ENCODE results near the gene UPF2. TPM values are rescaled to one million over a fixed set of nuclear protein-coding genes. Genes with fewer than 3 reads are reported as not detected.

UPF2 gene
- total RNA-seq, 3 donors from 2014 or later (not counting 1 experiment from before 2014, with no cell fraction given) = 29.3 to 33.2 (median 30.1) TPM

DNA sequence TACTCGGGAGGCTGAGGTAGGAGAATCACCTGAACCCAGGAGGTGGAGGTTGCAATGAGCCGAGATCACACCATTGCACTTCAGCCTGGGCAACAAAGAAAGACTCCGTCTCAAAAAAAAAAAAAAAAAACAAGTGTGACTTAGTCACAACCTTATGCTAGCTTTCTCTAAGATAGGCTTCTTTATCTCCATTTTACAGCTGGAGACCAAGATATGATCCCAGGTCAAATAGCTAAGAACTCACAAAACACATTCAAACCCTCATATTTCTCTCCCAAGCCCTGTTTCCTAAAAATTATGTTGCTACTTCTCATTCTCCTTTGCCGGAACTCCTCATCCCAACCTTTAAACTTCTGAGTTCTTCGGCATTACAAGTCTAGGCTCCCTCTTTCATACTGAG, 13.1 kb upstream of the UPF2 start:
- Histone ChIP-seq H3K27me3 (ENCODE audit: control insufficient read depth, insufficient read depth, low read length) (no peaks in the 10 kb centered on the region), H3K36me3 (ENCODE audit: control insufficient read depth, insufficient read depth, low read length) (no peaks in the 10 kb centered on the region), H3K4me3 (ENCODE audit: low read length) (no peak overlapping the region), H3K27ac (ENCODE audit: low read length) (no peak overlapping the region), H3K4me1 (ENCODE audit: control insufficient read depth, insufficient read depth, low read length) (peaks cover 14% of the 10 kb centered on the region), H3K9me3 (ENCODE audit: control insufficient read depth, insufficient read depth, low read length) (no peaks in the 10 kb centered on the region)
- Mint-ChIP-seq H3K27me3 (ENCODE audit: low read depth in 2 of 2) (no peaks in the 10 kb centered on the region), H3K36me3 (no peaks in the 10 kb centered on the region), H3K9me3 (no peaks in the 10 kb centered on the region), H3K27ac (no peak overlapping the region), H3K4me3 (no peak overlapping the region), H3K4me1 (no peaks in the 10 kb centered on the region)
- intact Hi-C loops (cut with micrococcal nuclease) = no loop called here
- DNase-seq (no peak), ATAC-seq (no peak)
- TF ChIP-seq, protein P1, sequence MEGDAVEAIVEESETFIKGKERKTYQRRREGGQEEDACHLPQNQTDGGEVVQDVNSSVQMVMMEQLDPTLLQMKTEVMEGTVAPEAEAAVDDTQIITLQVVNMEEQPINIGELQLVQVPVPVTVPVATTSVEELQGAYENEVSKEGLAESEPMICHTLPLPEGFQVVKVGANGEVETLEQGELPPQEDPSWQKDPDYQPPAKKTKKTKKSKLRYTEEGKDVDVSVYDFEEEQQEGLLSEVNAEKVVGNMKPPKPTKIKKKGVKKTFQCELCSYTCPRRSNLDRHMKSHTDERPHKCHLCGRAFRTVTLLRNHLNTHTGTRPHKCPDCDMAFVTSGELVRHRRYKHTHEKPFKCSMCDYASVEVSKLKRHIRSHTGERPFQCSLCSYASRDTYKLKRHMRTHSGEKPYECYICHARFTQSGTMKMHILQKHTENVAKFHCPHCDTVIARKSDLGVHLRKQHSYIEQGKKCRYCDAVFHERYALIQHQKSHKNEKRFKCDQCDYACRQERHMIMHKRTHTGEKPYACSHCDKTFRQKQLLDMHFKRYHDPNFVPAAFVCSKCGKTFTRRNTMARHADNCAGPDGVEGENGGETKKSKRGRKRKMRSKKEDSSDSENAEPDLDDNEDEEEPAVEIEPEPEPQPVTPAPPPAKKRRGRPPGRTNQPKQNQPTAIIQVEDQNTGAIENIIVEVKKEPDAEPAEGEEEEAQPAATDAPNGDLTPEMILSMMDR (IDR thresholded peaks at IDR 0.05) = no peak
- 91% methylated on average over 5 of the region's 5 CpGs for WGBS (ENCODE audit: insufficient coverage)

DNA sequence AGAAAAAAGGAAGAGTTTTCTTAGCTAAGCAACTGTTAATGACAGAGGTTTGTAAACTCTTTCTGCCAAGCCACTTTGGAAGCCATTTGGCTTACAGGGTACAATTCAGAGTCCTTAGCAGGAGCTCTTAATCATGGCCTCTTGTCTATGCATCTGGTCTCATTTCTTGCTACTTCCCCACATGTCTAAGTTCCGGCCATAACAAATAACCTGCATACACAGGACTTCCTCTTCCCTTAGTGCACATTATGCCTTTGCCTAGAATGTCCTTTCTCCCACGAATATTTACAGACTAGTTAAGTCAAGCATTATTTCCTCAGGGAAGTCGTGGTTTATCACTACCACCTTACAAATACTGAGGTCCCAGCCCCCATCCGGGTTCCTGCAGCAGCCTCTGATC, 8.6 kb upstream of the UPF2 start:
- Mint-ChIP-seq H3K4me3 (no peak overlapping the region), H3K4me1 (no peaks in the 10 kb centered on the region), H3K27ac (no peak overlapping the region), H3K36me3 (no peaks in the 10 kb centered on the region), H3K9me3 (no peaks in the 10 kb centered on the region), H3K27me3 (ENCODE audit: low read depth in 2 of 2) (no peaks in the 10 kb centered on the region)
- Histone ChIP-seq H3K4me3 (ENCODE audit: low read length) (no peak overlapping the region), H3K36me3 (ENCODE audit: control insufficient read depth, insufficient read depth, low read length) (no peaks in the 10 kb centered on the region), H3K9me3 (ENCODE audit: control insufficient read depth, insufficient read depth, low read length) (no peaks in the 10 kb centered on the region), H3K27ac (ENCODE audit: low read length) (no peak overlapping the region), H3K27me3 (ENCODE audit: control insufficient read depth, insufficient read depth, low read length) (no peaks in the 10 kb centered on the region), H3K4me1 (ENCODE audit: control insufficient read depth, insufficient read depth, low read length) (peaks cover 14% of the 10 kb centered on the region)
- WGBS (ENCODE audit: insufficient coverage) = 21% methylated on average over 4 of the region's 4 CpGs
- DNase-seq = no peak
- intact Hi-C loops (cut with micrococcal nuclease) = no loop called here
- no peak for ATAC-seq
- TF ChIP-seq, protein P1 (IDR thresholded peaks at IDR 0.05) = no peak

DNA sequence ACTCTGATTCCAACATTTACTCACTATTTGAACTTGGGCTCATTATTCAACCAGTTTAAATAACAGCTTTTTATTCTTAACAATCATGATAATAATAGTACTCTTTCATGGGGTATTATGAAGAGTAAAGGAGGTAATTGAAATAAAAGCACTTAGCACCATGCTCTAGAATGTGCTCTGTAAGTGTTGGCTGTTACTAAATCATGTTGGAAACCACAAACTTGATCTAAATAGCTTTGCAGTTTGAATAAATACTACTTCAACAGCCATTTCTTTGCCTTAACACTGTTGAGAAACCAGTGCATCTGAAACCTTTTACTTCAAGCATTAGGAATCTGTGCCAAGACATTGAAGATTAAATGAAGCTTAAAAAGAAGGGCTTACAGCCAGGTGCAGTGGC, 7.9 kb upstream of the UPF2 start:
- H3K27ac Mint-ChIP-seq = no peak overlapping the region
- no peak overlapping the region for H3K4me3 Mint-ChIP-seq
- intact Hi-C loops (cut with micrococcal nuclease) = no loop called here
- TF ChIP-seq, protein P1 (IDR thresholded peaks at IDR 0.05) = no peak
- peaks cover 14% of the 10 kb centered on the region for H3K4me1 ChIP-seq (ENCODE audit: control insufficient read depth, insufficient read depth, low read length)
- H3K4me3 ChIP-seq (ENCODE audit: low read length) = no peak overlapping the region
- no peaks in the 10 kb centered on the region for H3K4me1 Mint-ChIP-seq
- no peaks in the 10 kb centered on the region for H3K9me3 ChIP-seq (ENCODE audit: control insufficient read depth, insufficient read depth, low read length)
- ATAC-seq = no peak
- H3K36me3 ChIP-seq (ENCODE audit: control insufficient read depth, insufficient read depth, low read length) = no peaks in the 10 kb centered on the region
- no peak overlapping the region for H3K27ac ChIP-seq (ENCODE audit: low read length)
- no peak for DNase-seq
- H3K9me3 Mint-ChIP-seq = no peaks in the 10 kb centered on the region
- no peaks in the 10 kb centered on the region for H3K27me3 ChIP-seq (ENCODE audit: control insufficient read depth, insufficient read depth, low read length)
- no peaks in the 10 kb centered on the region for H3K27me3 Mint-ChIP-seq (ENCODE audit: low read depth in 2 of 2)
- H3K36me3 Mint-ChIP-seq = no peaks in the 10 kb centered on the region

DNA sequence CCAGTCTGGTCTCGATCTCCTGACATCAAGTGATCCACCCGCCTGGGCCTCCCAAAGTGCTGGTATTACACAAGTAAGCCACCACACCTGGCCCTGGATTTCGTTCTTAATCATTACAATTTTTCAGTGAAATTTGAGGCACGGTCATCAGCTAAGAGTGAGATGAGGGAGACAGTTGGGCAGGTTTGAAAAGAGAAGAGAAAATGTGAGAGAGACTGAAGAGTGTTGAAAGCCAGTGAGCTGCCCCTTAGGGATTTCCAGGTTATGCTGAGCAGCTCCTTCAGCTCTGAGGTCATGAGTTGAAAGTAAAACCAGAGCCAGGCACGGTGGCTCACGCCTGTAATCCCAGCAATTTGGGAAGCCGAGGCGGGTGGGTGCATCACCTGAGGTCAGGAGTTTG, 5.9 kb upstream of the UPF2 start:
- H3K4me3 Mint-ChIP-seq = no peak overlapping the region
- no peaks in the 10 kb centered on the region for H3K27me3 ChIP-seq (ENCODE audit: control insufficient read depth, insufficient read depth, low read length)
- no peak overlapping the region for H3K4me3 ChIP-seq (ENCODE audit: low read length)
- H3K36me3 Mint-ChIP-seq = no peaks in the 10 kb centered on the region
- no peak for ATAC-seq
- no peaks in the 10 kb centered on the region for H3K9me3 Mint-ChIP-seq
- no peak overlapping the region for H3K27ac Mint-ChIP-seq
- no peaks in the 10 kb centered on the region for H3K27me3 Mint-ChIP-seq (ENCODE audit: low read depth in 2 of 2)
- DNase-seq = no peak
- intact Hi-C loops (cut with micrococcal nuclease) = no loop called here
- peaks cover under 1% of the 10 kb centered on the region in 2 donors for H3K4me1 Mint-ChIP-seq
- WGBS (ENCODE audit: insufficient coverage) = 86% methylated on average over 8 of the region's 8 CpGs
- H3K27ac ChIP-seq (ENCODE audit: low read length) = no peak overlapping the region
- TF ChIP-seq, protein P1 (IDR thresholded peaks at IDR 0.05) = no peak
- no peaks in the 10 kb centered on the region for H3K9me3 ChIP-seq (ENCODE audit: control insufficient read depth, insufficient read depth, low read length)
- peaks cover 10% of the 10 kb centered on the region for H3K4me1 ChIP-seq (ENCODE audit: control insufficient read depth, insufficient read depth, low read length)
- no peaks in the 10 kb centered on the region for H3K36me3 ChIP-seq (ENCODE audit: control insufficient read depth, insufficient read depth, low read length)
